ENCODE results near the gene PDE8A. TPM values are rescaled to one million over a fixed set of nuclear protein-coding genes. Genes with fewer than 3 reads are reported as not detected.

PDE8A gene
- total and polyA plus RNA-seq, 10 of the 15 experiments (the other 5 are each of a cell fraction or from before 2014, with no cell fraction given): 6.7 to 69.2 (median 27.2) TPM

GRCh38 chr15:84979651-84980050 is 2.0 kb upstream of the PDE8A start:
- FAIRE-seq (no peak), DNase-seq (ENCODE audit: low read depth, low spot score) (no peak), ATAC-seq (no peak)
- in situ Hi-C loops (cut with MboI) (no loop called here), intact Hi-C loops (cut with micrococcal nuclease; ENCODE audit: unreplicated experiment) (loop anchor here (2.0 kb wide), 2 partner anchors 39 to 65 kb away; no protein-coding TSS in a partner anchor)
- ChIA-PET CTCF (interaction anchor here (0.6 to 2.8 kb wide), 5 partner anchors 8 to 250 kb away, joined by 3 to 10 read pairs (median 7); no protein-coding TSS in a partner anchor), SMC1A (ENCODE audit: uncharacterized antibody, unreplicated experiment) (interaction anchor here (0.7 to 9.3 kb wide), 7 partner anchors 12 to 65 kb away, joined by 3 to 80 read pairs (median 11); no protein-coding TSS in a partner anchor), POLR2A (interaction anchor here (0.6 to 3.2 kb wide), 4 partner anchors 10 to 266 kb away, joined by 3 to 12 read pairs (median 6); no protein-coding TSS in a partner anchor), RAD21 (ENCODE audit: unreplicated experiment) (interaction anchor here (0.8 to 2.6 kb wide), 6 partner anchors 10 to 57 kb away, joined by 3 to 10 read pairs (median 6); no protein-coding TSS in a partner anchor)
- WGBS (ENCODE audit: insufficient coverage, insufficient replicate concordance, low lambda C conversion rate, missing lambda C conversion rate): 61% methylated on average over 16 of the region's 16 CpGs
- TF ChIP-seq RBBP5 (conservative IDR thresholded peaks at IDR 0.05): no peak
- no peak for TF ChIP-seq NR2C1 (IDR thresholded peaks at IDR 0.05)
- no peak for TF ChIP-seq ETV6 (conservative IDR thresholded peaks at IDR 0.05 in 1 of 2, IDR thresholded peaks at IDR 0.05 in 1 of 2; ENCODE audit: borderline replicate concordance in 1 of 2, low read depth in 1 of 2)
- TF ChIP-seq NFXL1 (IDR thresholded peaks at IDR 0.05; ENCODE audit: borderline replicate concordance): no peak
- no peak for TF ChIP-seq MEF2B (IDR thresholded peaks at IDR 0.05; ENCODE audit: partially characterized antibody, poor library complexity, severe bottlenecking)
- TF ChIP-seq RUNX3 (IDR thresholded peaks at IDR 0.05; ENCODE audit: low read length): no peak
- no peak for TF ChIP-seq SREBF1 (IDR thresholded peaks at IDR 0.05; ENCODE audit: low read length)
- TF ChIP-seq STAT1 (conservative IDR thresholded peaks at IDR 0.05): no peak
- TF ChIP-seq SIX5 (IDR thresholded peaks at IDR 0.05; ENCODE audit: low read depth, low read length, severe bottlenecking): no peak
- no peak for TF ChIP-seq ZNF217 (IDR thresholded peaks at IDR 0.05)
- TF ChIP-seq TCF7 (IDR thresholded peaks at IDR 0.05; ENCODE audit: borderline replicate concordance): no peak
- TF ChIP-seq IKZF2 (IDR thresholded peaks at IDR 0.05): no peak
- no peak for TF ChIP-seq ZBTB11 (CRISPR knock-in tag; IDR thresholded peaks at IDR 0.05)
- no peak for TF ChIP-seq RFX5 (IDR thresholded peaks at IDR 0.05; ENCODE audit: low read depth, low read length)
- TF ChIP-seq YY1 (IDR thresholded peaks at IDR 0.05; ENCODE audit: low read depth, low read length): no peak
- no peak for TF ChIP-seq RCOR1 (conservative IDR thresholded peaks at IDR 0.05; ENCODE audit: low read depth, low read length)
- no peak overlapping the region for H3K27ac ChIP-seq (ENCODE audit: control insufficient read depth, insufficient read depth)
- peak overlapping the region; percentile 86 for H3K4me2 ChIP-seq (ENCODE audit: control insufficient read depth, insufficient read depth)
- peaks cover 9% of the 10 kb centered on the region for H3K4me1 ChIP-seq (ENCODE audit: control insufficient read depth, insufficient read depth, low read length)
- H3K27me3 ChIP-seq (replicated peaks in 1 of 2; ENCODE audit: control insufficient read depth in 2 of 2, insufficient read depth in 2 of 2, low read length in 1 of 2): no peaks in the 10 kb centered on the region
- H3K36me3 ChIP-seq (ENCODE audit: control insufficient read depth in 2 of 2, insufficient read depth in 2 of 2, low read length in 1 of 2): no peaks in the 10 kb centered on the region
- no TSS peak for BruUV-seq (replicated peaks)
- H3K9me3 ChIP-seq (replicated peaks; ENCODE audit: control insufficient read depth, insufficient read depth, low read length): no peaks in the 10 kb centered on the region
- H3K9ac ChIP-seq (ENCODE audit: control insufficient read depth, insufficient read depth, low read length): no peak overlapping the region
- no peak overlapping the region for H2AFZ ChIP-seq (ENCODE audit: control insufficient read depth, low read depth, low read length)
- H3K4me3 ChIP-seq: peak overlapping the region; percentile 94
- H4K20me1 ChIP-seq (ENCODE audit: control insufficient read depth, insufficient read depth): no peaks in the 10 kb centered on the region
- peaks cover 34% of the 10 kb centered on the region for H3K79me2 ChIP-seq (ENCODE audit: control insufficient read depth, insufficient read depth, low read length)
